Nucleus accumbens (tissue), 56 donors: ENCODE measurements around the gene FHL1.
"Not testable (repeated sequence)": the region's sequence is repeated elsewhere in the genome, so short reads cannot be mapped to it uniquely, and the experiment has no call there.

ENCODE experiments used
- DNase-seq, 56 donors: peaks; one replicate each; lab custom pipeline; 2025; lab: John Stamatoyannopoulos, UW

Gene FHL1

GRCh38 chrX:136146614-136147314 lies 569 bp upstream of the FHL1 start:
- peak in 28 of 56 donors; percentile 1 to 53 (median 24) for DNase-seq

DNA sequence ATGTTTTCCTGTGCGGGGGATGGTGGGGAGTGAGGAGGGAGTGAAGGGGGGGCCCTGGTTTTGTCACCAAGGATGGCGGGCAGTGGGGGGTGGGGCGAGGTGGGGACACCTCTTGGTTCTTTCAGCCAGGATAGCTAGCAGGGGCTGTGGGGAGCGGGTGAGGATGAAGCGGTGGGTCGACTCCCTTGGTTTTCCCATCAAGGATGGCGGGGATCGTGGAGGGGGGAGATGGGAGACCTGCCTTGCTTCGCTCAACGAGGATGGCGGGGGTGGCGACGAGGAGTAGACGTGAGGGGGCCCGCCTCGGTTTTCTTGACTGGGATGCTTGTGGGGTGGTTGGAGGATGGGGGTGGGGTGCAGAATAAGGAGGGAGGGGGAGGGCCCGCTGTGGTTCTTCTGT lies 643 bp downstream of the FHL1 start:
- DNase-seq, result peak in 21 of 56 donors; percentile 1 to 39 (median 8)

DNA sequence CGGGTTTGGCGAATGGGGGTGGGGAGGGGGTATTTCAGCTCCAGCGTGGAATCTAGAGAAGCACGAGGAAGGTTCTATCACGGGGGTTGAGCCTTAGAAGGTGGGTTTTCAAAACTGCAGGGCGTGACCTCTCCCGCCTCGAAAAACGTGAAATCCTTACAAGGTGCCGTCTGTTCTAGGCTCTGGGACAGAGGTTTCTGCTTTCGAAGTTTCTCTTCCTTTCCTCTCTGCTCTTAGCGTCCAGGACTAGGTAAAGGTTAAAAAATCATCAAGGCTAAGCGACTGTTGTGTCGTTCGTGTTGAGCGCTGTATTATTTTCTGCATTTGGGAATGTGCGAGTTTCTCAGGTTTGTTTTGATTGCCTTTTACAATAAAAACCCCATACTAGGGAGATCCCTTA lies 1.1 kb downstream of the FHL1 start:
- DNase-seq, result no peak

- no peak for DNase-seq
These were observed 7.7 kb downstream of the FHL1 start for GRCh38 chrX:136154998-136155397.

GRCh38 chrX:136156560-136157117 lies 9.3 kb downstream of the FHL1 start:
- no peak for DNase-seq

DNA sequence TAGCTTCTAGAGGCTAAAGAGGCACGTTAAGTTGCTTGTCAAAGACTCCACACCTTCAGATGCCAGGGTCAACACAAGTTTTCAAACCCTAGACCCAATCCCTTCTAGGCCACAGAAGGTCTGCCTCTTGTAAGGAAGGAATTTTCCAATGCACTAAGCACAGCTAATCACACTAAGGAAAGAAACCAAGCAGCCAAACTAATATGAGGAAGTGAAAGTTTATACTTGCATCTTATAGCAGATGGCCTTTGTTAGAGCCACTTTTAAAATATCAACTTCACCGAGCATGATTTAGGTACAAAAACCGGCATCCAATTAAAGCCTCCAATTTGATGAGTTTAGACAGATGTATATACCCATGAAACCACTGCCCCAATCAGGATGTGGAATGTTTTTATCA lies 9.9 kb downstream of the FHL1 start:
- no peak for DNase-seq

DNA sequence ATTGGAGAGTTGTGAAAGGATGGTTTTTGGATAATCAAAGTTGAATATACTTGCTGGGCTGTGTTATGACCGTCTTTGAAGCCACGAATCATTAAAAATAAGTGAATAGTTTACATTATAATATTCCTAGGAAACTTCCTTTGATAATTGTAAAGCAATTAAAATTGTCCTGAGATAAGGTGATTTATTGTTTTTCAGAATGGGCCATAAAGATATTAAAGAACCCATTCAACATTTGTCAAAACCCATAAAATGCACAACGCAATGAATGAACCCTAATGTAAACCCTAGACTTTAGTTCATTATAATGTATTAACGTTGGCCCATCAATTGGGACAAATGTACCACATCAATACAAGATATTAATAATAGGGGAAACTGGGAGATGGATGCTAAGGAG lies 11.4 kb downstream of the FHL1 start:
- no peak for DNase-seq

DNA sequence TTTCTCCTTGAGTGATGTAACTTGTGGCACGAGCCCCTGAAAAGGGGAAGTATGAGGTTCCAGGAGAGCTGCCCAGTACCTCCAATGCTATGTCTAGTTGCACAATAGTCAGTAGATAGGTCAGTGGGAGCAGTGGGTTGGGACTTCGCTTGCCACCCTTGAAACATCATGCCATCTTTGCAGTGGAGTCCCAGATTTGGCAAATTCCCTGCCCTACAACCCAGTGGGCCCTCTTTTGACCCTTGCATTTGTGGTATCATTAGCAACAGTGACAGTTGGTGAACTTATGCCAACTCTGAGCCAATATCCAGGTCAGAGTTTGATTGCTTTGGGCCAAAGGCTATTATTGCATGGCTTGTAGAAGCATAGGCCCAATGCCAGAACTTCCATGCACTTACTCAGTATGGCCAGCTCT lies 12.3 kb downstream of the FHL1 start:
- DNase-seq, result no peak

DNA sequence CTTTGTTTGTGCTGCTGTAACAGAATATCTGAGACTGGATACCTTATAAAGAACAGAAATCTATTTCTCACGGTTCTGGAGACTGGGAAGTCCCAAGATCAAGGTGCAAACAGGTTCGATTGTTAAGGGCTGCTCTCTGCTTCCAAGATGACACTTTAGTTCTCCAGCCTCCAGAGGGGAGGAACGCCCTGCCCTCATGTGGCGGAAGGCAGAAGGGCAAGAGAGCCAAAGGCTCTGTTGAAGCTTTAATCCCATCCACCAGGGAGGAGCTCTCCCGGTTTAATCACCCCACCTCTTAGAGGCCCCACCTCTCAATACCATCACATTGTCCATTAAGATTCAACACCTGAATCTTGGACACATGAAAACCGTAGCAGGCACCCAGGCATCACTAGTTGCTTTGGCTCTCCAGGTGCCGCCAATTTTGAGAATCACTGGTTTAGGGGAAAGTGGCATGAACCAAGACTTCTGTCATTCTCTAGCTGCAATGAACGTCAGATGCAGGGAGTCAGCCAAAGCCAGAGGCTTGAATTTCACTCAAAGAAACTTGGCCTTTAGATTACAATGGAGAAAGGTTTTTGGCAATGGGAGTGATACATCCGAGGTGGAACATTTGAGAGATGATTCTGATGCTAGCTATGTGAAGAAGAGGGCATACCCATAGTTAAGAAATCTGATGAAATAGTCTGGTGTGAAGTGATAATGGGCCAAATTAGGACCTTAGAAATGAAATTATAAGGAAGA lies 15.7 kb downstream of the FHL1 start:
- DNase-seq, result peak in 21 of 56 donors; percentile 0 to 48 (median 3)

- no peak for DNase-seq
These were observed 16.4 kb downstream of the FHL1 start for GRCh38 chrX:136163689-136164088.

DNA sequence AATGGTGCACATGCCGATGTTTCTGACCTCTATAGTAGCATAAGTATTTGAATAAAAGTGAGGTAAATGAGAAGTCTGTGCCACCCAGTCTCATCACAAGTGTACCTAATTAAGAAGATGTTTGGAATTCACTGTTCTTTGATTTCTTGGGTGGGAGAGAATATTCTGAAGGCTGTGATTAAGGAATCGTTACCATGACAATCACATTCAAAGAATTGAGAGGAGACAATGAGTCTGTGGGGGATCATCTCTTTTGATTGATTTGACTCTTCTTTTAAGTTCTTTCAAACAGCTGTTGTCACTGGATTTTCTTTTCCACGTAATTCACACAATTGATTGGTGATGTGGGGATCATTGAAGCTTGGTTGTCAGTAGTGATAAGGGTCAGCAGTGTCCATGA lies 18.1 kb downstream of the FHL1 start:
- DNase-seq, result no peak

- peak in 4 of 56 donors; percentile 0 to 19 (median 5) for DNase-seq
These were observed 19.0 kb downstream of the FHL1 start for GRCh38 chrX:136166221-136166855.

GRCh38 chrX:136167989-136168388 lies 20.7 kb downstream of the FHL1 start:
- DNase-seq, result not testable (repeated sequence)

GRCh38 chrX:136168929-136169735 lies 21.8 kb downstream of the FHL1 start:
- DNase-seq, result peak in 24 of 56 donors; percentile 1 to 42 (median 8)

GRCh38 chrX:136170139-136170800 lies 22.9 kb downstream of the FHL1 start:
- peak in 4 of 56 donors; percentile 1 to 2 (median 2) for DNase-seq

DNA sequence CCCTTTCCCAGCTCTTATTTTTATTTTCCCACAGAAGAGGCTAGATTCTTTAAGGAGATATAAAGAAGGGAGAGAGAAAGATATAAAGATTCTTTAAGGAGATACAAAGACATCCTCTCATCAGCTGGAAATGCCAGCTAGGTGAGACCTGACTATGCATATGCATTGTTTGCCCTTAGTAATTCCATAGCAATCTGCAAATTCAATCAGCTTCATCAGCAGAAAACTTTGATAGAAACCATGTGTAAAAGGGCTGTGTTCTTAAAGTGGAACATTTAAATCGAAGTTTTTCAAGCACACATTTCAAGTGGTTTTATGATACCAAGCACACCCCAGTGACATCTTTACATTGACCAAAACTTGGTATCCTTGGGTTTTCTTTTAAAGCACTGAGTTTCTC lies 24.1 kb downstream of the FHL1 start:
- no peak for DNase-seq

- DNase-seq, result no peak
These were observed 29.1 kb downstream of the FHL1 start for GRCh38 chrX:136176399-136176825.

GRCh38 chrX:136179133-136179532 lies 31.8 kb downstream of the FHL1 start:
- no peak for DNase-seq

DNA sequence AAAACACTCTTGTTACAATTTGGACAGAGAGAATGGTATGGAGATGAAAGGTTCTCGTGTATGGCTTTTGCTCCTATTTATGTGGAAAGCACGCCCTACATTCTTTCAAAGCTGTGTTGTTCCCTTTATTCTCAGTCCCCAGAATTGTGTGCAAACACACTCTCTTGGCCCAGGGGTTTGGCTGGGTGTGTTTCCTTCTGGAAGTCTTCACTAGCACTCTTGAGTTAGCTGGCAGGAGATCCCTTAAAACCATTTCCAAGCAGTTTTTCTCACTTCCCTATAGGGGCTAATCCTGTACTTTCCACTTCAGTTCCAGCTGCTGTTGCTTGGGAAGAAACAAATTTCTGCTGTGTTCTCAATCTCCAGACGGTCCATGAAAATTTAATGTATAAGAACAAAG lies 35.1 kb downstream of the FHL1 start:
- no peak for DNase-seq

DNA sequence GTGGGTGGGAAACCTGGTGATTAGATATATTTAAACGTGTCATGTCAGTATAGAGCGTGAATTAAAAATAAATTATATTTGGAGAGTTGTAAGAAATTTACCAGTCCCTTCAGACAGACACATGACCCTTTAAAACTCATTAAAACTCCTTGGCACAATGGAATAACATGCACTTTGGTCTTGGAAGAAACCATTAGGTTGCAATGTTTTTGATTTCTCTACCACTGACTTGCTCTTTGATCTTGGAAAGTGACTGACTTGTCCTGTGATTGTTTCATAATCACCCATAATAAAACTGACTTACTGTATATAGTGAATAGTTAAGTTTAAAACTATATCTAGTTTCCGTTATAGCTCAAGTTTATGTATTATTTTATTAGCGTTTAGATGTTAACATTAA lies 35.8 kb downstream of the FHL1 start:
- DNase-seq, result no peak
